ENCODE data around the gene FOXK2.
"Not testable (repeated sequence)": the region's sequence is repeated elsewhere in the genome, so short reads cannot be mapped to it uniquely, and the experiment has no call there.

Gene FOXK2

DNA sequence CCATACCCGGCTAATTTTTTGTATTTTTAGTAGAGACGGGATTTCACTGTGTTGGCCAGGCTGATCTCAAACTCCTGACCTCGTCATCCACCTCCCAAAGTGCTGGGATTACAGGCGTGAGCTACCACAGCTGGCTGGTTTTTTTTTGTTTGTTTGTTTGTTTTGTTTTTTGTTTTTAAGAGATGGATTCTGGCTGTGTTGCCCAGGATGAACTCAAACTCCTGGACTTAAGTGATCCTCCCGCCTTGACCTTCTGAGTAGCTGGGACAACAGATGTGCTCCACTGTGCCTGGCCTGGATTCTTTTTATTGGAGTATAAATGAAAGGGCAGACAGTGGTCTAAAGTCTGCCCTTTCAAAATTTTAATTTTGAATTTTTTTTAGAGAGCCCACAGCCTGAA is 44.7 kb downstream of the FOXK2 start:
- DNase-seq (no peak), ATAC-seq (no peak)

DNA sequence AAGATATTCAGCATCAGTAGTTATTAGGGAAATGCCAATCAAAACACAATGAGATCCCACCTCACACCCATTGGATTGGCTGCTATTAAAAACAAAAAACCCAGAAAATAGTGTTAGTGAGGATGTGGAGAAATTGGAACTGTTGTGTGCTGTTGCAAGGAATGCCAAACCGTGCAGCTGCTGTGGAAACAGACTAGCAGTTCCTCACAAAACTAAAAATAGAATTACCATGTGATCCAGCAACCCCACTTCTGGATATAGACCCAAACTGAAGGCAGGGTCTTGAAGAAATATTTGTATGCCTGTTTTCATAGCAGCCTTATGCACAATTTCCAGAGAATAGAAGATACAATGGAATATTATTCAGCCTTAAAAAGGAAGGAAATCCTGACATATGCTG is 46.0 kb downstream of the FOXK2 start:
- ATAC-seq, result no peak

DNA sequence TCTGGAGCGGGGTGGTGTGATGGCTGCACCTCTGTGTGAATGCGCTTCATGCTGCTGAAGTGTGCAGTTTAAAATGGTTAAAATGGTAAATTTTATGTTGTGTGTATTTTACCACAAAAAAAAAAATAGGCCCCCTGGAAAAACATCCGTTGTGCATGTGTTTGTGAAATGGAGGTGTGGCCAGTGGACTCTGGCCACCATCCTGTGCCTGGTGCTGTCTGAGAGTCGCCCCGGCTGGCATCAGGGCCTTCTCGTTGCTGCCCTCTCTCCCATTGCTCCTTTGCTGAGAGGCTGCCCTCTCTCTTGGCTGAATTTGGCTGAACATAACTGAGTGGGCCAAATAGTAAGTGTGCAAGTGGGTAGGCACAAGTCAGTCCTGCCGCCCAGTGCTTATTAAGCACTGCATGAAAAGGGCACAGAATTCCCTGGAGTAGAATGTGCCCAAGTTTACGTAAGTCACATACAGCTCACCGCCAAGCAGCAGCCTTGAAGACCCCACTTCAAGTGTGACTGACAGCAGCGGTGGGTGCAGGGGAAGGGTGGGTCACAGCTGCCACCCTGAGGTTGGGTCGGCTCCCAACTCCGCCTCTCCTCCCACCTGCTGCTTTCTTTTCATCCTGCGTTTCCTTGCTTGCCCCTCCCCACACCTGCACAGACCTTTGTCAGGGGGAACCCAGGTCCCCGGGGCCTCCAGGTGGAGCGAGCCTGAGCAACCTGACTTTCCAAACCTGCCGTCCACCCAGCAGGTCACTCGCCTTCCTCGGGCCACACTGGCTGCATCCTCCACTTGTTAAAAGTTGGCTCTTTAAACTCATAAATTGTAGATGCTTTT is 46.8 kb downstream of the FOXK2 start:
- ATAC-seq (no peak), DNase-seq (no peak)

More for the DNA sequence above, 46.0 kb downstream of the FOXK2 start:
- no peak for DNase-seq

GRCh38 chr17:82567286-82567685 is 47.8 kb downstream of the FOXK2 start:
- no peak for ATAC-seq
- DNase-seq, result no peak

- ATAC-seq, result no peak
Observed at GRCh38 chr17:82568997-82569393, 49.5 kb downstream of the FOXK2 start.

GRCh38 chr17:82569621-82570020 is 50.1 kb downstream of the FOXK2 start:
- no peak for ATAC-seq
- DNase-seq, result no peak

More at GRCh38 chr17:82568997-82569393, 49.5 kb downstream of the FOXK2 start:
- DNase-seq, result no peak

GRCh38 chr17:82570277-82570676 is 50.7 kb downstream of the FOXK2 start:
- DNase-seq (no peak), ATAC-seq (no peak)

GRCh38 chr17:82571855-82572254 is 52.3 kb downstream of the FOXK2 start:
- DNase-seq, result no peak
- ATAC-seq, result no peak

DNA sequence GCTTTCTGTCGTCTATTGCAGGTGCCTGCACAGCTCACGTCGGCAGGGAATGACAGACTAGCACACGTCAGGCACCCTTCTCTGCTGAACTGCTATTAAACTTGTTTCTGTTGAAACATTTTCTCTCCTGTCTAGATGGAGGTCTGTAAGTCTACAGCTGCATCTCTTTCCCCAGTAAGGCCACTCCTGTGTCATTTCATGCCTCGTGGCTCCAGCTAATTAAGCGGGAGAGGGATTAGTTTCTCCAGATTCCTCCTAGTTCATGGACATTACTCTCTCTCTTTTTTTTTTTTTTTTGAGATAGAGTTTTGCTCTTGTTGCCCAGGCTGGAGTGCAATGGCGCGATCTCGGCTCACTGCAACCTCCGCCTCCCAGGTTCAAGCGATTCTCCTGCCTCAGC is 54.5 kb downstream of the FOXK2 start:
- no peak for DNase-seq
- ATAC-seq, result no peak

DNA sequence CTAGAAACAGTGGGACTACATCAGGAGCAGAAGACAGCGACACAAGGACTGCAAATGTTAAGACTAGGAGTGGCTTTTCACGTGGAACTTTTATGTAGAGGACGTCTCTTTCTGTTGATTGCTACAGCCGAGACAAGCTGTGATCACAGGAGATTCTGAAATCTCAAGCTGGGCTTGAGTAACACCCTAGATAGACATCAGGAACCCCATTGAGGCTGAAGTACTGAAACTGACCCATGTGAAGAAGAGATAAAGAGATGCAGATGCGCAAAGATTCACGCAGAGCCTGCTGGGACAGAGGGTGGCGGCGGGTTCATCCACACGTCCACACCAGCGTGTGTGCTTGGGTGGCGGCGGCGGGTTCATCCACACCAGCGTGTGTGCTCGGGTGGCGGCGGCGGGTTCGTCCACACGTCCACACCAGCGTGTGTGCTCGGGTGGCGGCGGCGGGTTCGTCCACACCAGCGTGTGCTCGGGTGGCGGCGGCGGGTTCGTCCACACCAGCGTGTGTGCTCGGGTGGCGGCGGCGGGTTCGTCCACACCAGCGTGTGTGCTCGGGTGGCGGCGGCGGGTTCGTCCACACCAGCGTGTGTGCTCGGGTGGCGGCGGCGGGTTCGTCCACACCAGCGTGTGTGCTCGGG is 56.2 kb downstream of the FOXK2 start:
- DNase-seq, ATAC-seq: not testable (repeated sequence)

DNA sequence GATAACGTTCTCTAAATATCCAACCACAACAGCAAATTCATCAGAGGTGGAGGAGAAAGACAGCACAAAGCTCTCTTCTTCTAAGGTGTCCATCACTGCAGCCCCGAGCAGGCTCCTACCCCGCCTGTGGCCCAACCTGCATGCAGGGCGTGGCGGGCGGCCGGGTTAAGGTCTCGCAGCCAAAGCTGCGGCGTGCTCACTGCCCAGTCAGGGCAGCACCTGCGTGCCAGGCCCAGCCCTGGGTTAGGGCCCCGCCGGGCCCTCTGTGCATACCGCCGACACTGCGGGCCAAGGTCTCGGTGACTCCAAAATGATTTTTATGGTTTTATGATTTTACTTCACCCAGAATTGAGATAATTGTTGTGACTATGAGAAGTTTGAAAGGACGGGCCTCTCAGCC is 57.8 kb downstream of the FOXK2 start:
- no peak for ATAC-seq

DNA sequence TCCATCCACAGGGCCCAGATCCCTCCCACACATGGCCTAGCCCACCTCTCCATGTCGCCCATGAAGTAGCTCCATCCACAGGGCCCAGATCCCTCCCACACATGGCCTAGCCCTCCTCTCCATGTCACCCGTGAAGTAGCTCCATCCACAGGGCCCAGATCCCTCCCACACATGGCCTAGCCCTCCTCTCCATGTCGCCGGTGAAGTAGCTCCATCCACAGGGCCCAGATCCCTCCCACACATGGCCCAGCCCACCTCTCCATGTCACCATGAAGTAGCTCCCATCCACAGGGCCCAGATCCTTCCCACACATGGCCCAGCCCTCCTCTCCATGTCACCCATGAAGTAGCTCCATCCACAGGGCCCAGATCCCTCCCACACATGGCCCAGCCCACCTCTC is 60.4 kb downstream of the FOXK2 start:
- not testable (repeated sequence) for DNase-seq, ATAC-seq

More for the DNA sequence above, 57.8 kb downstream of the FOXK2 start:
- DNase-seq, result no peak

GRCh38 chr17:82582213-82582612 is 62.7 kb downstream of the FOXK2 start:
- no peak for DNase-seq
- no peak for ATAC-seq

DNA sequence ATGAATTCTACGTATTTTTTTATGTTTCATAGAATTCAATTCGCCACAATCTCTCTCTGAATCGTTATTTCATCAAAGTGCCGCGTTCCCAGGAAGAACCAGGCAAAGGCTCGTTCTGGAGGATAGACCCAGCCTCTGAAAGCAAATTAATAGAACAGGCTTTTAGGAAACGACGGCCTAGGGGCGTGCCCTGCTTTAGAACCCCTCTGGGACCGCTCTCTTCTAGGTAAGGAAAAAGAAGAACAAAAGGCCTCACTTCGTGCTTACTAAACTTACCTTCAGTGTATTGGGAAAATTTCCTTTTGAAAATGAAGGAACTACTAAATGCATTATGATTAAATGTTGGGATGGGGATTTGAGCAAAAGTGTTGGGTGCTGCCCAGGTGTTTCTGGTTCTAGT is 63.2 kb downstream of the FOXK2 start:
- no peak for DNase-seq
- no peak for ATAC-seq

GRCh38 chr17:82583720-82584234 is 64.2 kb downstream of the FOXK2 start:
- DNase-seq (no peak), ATAC-seq (peak; percentile 67)

DNA sequence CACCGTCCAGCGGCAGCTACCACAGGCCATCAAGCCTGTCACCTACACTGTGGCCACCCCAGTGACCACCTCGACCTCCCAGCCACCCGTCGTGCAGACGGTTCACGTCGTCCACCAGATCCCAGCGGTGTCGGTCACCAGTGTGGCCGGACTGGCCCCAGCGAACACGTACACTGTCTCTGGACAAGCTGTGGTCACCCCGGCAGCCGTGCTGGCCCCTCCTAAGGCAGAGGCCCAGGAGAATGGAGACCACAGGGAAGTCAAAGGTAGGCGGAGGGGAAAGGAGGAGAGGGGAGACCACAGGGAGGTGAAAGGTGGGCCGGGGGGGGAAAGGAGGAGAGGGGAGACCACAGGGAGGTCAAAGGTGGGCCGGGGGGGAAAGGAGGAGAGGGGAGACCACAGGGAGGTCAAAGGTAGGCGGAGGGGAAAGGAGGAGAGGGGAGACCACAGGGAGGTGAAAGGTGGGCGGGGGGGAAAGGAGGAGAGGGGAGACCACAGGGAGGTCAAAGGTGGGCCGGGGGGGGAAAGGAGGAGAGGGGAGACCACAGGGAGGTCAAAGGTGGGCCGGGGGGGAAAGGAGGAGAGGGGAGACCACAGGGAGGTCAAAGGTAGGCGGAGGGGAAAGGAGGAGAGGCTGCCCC is 66.5 kb downstream of the FOXK2 start:
- DNase-seq, result peak; percentile 49
- ATAC-seq, result not testable (repeated sequence)

GRCh38 chr17:82586576-82587233 is 67.2 kb downstream of the FOXK2 start:
- ATAC-seq, result no peak

DNA sequence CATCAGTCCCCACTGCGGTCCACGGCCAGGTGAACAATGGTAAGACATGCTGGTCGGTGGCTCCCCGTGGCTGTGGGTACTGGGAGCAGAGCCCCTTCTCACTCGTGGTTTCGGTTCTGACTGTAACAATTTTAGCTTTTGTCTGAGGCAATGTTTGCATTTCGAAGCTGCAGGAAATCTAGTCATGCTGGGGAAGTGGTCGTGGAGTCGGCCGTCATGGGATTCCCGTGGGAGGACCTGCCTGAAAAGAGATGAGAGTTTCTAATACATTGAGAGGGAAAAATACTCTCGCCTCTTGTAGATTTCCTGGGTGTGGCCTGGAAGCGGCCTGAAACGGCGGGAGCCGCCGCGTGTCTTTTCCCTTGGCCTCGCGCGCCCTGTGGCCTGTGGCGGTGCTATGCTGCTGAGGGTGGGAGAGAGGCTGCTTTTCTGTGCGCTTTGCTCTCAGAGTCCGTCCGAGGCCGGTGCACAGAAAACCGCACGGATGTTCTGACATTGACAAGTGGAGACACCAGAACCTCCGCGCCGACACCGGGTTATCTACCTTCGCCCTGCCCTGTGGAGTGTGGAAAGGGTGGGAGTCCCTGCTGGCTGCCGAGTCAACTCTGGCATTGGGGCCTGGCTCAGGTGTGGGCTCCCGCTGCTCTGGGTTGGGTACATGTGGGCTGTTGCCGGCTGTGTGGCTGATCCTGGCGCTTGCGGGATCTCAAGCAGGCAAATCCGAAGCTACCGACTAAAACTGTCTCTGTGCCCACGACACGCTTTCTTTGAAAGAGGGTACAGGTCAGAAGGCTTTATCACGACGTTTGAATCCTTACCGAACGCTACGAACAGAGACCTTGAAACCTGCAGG is 67.9 kb downstream of the FOXK2 start:
- no peak for ATAC-seq

More at GRCh38 chr17:82586576-82587233, 67.2 kb downstream of the FOXK2 start:
- no peak for DNase-seq

GRCh38 chr17:82588266-82589175 is 69.0 kb downstream of the FOXK2 start:
- ATAC-seq, result no peak
- no peak for DNase-seq

More for the DNA sequence above, 67.9 kb downstream of the FOXK2 start:
- DNase-seq, result no peak

GRCh38 chr17:82589851-82590180 is 70.3 kb downstream of the FOXK2 start:
- ATAC-seq (no peak), DNase-seq (no peak)

All from stimulated activated naive CD8-positive, alpha-beta T cell treated with anti-CD3 and anti-CD28 coated beads, Interleukin-15, Interleukin-2, amounts not matched to agents 100 U/mL and 50 U/mL, for 24 hours (primary cell).